GM23338 (cell line): ENCODE measurements around the gene ACTR6.

Source experiments
- CREB1 ChIP-seq: fragments of 250-450 bp; sonication (Bioruptor Pico); IDR thresholded peaks from 2 replicates; pipeline ENCODE4 v1.5.0; 2020; ENCODE audit warnings: low read depth, mild to moderate bottlenecking, moderate library complexity
- EZH2 ChIP-seq: fragments of 200-600 bp; sonication (generic); IDR thresholded peaks from one replicate; pipeline ENCODE4 v1.8.0; 2017; ENCODE audit warnings: antibody characterized with exemption, mild to moderate bottlenecking, low read depth; ENCODE audit not compliant: unreplicated experiment
- JUNB ChIP-seq: IDR thresholded peaks from one replicate; pipeline ENCODE4 v1.6.1; 2016; ENCODE audit warnings: antibody characterized with exemption; ENCODE audit not compliant: unreplicated experiment
- POLR2AphosphoS5 ChIP-seq: IDR thresholded peaks from 2 replicates; pipeline ENCODE4 v1.6.1; 2016; ENCODE audit warnings: antibody characterized with exemption, low read depth
- REST ChIP-seq: IDR thresholded peaks from one replicate; pipeline ENCODE4 v1.6.1; 2018; ENCODE audit warnings: antibody characterized with exemption; ENCODE audit not compliant: unreplicated experiment
- TF ChIP-seq, protein P1 (sequence below), 2 experiments: fragments of 200-600 bp in 1 of 2; sonication (generic) in 1 of 2; conservative IDR thresholded peaks; 2 replicates each; pipeline versions ENCODE4 v1.5.1 to v1.6.1; 2016 to 2017; ENCODE audit warnings: antibody characterized with exemption in 2 of 2, low read depth in 2 of 2, mild to moderate bottlenecking in 2 of 2, moderate library complexity in 1 of 2

GRCh38 chr12:100265732-100266584 lies 65.3 kb downstream of the ACTR6 start:
- TF ChIP-seq, protein P1, sequence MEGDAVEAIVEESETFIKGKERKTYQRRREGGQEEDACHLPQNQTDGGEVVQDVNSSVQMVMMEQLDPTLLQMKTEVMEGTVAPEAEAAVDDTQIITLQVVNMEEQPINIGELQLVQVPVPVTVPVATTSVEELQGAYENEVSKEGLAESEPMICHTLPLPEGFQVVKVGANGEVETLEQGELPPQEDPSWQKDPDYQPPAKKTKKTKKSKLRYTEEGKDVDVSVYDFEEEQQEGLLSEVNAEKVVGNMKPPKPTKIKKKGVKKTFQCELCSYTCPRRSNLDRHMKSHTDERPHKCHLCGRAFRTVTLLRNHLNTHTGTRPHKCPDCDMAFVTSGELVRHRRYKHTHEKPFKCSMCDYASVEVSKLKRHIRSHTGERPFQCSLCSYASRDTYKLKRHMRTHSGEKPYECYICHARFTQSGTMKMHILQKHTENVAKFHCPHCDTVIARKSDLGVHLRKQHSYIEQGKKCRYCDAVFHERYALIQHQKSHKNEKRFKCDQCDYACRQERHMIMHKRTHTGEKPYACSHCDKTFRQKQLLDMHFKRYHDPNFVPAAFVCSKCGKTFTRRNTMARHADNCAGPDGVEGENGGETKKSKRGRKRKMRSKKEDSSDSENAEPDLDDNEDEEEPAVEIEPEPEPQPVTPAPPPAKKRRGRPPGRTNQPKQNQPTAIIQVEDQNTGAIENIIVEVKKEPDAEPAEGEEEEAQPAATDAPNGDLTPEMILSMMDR (conservative IDR thresholded peaks at IDR 0.05; ENCODE audit: low read depth in 2 of 2), result no peak
- no peak for TF ChIP-seq EZH2
- no peak for TF ChIP-seq POLR2AphosphoS5
- no peak for TF ChIP-seq JUNB
- no peak for TF ChIP-seq REST
- TF ChIP-seq CREB1, result no peak
